Measurements from ENCODE around the gene GTF2F2.
"Not testable (repeated sequence)": the region's sequence is repeated elsewhere in the genome, so short reads cannot be mapped to it uniquely, and the experiment has no call there.

GTF2F2 gene

GRCh38 chr13:45219123-45219891 lies 99.0 kb downstream of the GTF2F2 start:
- no peak for DNase-seq

- DNase-seq, result no peak
These were observed 99.6 kb downstream of the GTF2F2 start for GRCh38 chr13:45219938-45220375.

GRCh38 chr13:45220403-45220802 lies 100.1 kb downstream of the GTF2F2 start:
- no peak for DNase-seq

- no peak for DNase-seq
These were observed 102.2 kb downstream of the GTF2F2 start for GRCh38 chr13:45222516-45222915.

GRCh38 chr13:45222919-45223318 lies 102.6 kb downstream of the GTF2F2 start:
- no peak for DNase-seq

DNA sequence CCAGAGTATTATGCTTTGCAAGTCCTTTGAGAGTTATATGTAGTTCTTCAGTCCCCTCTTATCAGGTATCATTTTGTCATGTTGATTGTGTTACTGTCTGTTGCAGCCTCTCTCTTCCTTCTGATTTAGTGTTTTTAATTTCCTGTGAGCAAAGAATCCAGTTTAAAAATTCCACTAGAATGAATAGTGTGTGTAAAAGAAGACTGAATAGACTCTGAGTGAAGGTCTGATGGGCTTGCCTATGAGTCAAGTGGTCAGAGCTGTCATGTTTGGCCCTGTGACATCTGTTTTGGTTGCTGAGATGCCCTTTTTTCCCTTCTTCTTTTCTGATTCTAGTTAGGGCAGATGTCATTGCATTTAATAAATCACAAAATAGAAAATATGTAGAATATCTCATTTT lies 103.9 kb downstream of the GTF2F2 start:
- no peak for DNase-seq

- DNase-seq, result no peak
These were observed 105.1 kb downstream of the GTF2F2 start for GRCh38 chr13:45225370-45225769.

DNA sequence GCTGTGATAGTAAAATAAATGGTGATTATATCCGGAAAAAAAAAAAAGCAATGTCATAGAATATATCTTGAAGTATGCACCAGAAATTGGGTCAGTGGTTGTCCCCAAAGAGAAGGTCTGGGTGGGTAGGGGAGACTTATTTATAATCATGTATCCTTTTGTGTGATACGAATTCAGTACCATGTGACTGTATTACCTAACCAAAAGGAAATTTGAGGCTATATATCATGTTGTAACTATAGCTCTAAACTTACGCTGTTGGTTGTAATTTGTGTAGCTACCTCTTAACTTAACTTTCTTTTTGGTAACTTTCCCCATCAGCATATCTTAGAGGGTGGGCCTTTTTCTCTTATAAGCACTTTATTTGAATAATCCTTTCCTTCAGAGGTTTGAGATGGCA lies 105.7 kb downstream of the GTF2F2 start:
- no peak for DNase-seq

DNA sequence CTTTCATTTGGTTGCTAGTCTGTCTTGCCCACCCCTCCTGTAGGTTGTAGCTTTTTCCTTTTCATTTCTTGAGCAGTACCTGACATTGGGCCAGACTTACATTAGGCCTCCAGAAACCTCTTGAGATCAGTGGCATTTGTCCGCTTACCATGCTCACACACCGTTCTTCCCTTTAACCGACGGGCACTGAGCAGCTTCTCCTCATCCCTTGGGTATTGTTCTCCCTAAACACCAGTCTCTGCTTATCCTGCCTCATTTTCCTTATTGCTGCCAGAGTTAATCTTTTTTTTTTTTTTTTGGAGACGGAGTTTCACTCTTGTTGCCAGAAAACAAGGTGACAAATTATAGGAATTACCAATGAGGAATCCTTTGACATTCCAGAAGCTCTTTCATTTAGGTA lies 107.7 kb downstream of the GTF2F2 start:
- DNase-seq, result no peak

DNA sequence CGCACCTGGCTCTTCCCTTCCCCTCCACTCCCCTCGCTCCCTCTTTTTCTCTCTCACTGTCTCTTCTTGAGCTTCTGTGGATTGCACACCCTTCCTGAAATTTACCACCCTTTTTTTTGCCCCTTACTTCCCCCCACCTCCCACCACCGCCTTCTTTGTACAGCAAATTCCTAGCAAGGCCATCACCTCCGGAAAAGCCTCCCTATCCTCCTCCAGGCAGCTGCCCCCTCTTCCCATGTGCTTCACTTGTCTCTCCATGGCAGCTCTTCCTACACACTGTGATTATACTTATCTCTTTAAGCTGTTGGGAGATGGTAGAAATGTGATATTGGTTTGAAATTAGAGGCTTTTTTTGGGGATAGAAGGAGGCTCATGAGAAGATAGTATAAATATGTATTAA lies 108.9 kb downstream of the GTF2F2 start:
- DNase-seq, result no peak

- DNase-seq, result no peak
These were observed 111.0 kb downstream of the GTF2F2 start for GRCh38 chr13:45231305-45231704.

GRCh38 chr13:45231722-45232121 lies 111.4 kb downstream of the GTF2F2 start:
- DNase-seq, result no peak

DNA sequence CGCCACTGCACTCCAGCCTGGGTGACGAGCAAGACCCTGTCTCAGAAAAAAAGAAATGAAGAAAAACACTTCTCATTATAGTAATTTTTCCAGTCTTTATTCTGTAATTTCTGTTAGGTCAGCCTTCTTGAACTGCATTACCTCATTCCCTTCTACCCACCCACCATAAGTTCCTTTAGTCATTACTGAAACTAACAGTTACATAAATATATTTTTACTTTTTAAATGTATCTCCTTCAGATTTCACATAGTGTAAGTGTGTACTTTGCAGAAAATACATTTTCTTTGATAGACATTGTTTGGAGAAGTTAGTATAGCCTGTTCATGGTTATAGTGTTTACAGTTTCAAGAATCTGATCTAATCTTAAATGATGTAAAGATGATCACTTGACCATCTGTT lies 112.3 kb downstream of the GTF2F2 start:
- no peak for DNase-seq

DNA sequence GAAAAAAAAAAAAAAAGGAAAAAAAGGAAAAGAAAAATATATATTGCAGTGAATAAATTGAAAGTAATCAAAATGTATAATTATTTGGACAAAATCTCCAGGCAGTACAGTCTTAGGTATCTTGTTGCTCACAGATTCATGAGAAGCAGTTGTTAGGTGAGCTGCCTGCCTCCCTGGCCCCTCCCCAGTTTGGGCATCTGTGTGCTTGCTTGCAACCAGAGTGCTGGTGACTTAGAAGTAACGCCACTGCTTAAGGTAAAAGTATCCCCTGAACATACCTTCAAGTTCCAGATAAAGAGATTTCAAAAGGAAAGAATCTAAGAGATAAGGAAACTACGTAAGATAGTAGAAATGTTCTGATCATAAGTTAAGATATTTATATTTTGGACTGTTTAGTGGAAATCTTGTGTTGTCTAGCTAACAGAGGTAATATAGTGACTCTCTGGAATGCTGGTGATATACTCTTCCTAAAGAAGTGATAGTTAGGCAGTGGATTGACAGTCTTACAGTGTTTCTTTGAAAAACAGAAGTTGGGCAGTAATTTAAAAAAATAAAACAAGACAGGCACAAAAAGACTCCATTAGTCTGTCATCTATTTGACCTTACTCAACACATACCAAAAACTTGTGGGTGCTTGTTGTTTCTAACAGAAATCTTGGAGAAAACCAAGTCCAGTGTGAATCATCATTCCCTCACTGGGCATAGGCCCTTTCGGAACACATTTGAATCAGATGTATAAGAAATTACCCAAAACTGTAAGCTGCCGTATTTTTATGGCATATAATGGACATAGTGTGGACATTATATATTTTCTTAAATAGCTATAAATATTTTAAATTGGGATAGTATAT lies 118.9 kb downstream of the GTF2F2 start:
- DNase-seq, result no peak

DNA sequence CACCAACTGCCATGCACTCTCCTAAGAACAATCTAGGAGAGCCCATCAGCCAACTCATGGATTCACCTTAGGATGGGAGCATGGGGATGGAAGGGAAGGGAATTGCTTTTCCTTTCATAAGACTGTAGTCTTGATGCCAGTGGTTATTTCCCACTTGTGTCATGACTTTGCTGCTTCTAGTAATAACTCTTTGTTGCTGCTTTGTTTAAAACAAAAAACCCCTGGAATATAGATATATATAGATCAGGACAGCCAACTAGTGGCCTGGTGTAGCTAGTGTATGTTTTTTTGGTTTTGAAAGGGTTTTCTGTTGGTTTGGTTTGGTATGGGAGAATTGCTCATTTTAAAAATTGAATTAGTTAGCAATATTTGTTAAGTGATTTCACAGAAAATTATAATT lies 119.8 kb downstream of the GTF2F2 start:
- no peak for DNase-seq

- DNase-seq, result peak in 1 of 2 experiments; percentile 46
These were observed 121.8 kb downstream of the GTF2F2 start for GRCh38 chr13:45242070-45242469.

DNA sequence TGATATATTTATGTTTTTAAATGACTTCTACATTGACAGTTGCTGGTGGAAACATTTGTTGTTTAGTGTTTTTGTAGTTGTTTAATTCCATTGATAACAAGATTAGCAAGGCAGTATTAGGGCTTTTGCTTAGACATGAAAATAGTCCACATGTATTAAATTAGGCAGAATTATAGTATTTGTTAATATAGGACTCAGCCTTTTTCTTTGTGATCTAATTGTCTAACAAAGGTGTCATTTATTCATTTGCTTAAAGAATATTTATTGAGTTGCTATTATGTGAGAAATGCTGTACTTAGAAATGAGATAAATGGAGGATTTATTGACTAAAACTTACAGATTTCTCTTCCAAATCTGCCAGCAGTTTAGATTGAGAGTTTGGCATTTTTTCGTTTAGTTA lies 122.2 kb downstream of the GTF2F2 start:
- DNase-seq, result no peak

DNA sequence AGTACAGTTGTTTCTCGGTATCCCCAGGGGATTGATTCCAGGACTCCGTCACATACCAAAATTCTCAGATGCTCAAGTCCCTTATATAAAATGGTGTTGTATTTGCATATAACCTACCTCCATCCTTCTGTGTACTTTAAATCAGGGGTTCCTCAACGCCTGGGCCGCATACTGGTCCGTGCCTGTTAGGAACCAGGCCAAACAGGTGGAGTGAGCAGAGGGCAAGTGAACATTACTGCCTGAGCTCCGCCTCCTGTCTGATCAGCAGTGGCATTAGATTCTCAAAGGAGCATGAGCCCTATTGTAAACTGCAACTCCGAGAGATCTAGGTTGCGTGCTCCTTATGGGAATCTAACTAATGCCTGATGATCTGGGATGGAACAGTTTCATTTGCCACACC lies 122.8 kb downstream of the GTF2F2 start:
- no peak for DNase-seq

GRCh38 chr13:45244736-45245135 lies 124.4 kb downstream of the GTF2F2 start:
- not testable (repeated sequence) for DNase-seq

DNA sequence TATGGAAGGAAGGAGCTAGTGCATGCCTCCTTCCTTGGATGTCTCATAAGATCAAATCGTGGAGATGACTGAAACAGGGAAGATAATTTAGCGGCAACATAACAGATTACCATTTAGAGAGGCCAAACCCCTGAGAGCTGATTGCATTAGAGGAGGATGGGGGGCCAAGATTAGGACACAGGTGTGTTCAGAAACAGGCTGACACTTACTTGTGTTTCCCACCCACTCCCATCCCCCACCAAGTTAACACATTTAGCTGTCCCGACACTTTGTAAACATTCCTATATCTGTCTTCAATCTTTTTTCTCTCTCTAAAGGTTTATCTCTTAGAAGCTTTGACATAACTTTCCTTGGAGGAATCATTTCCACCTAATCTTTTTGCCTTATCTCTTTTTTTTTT lies 129.4 kb downstream of the GTF2F2 start:
- DNase-seq, result no peak

- no peak for DNase-seq
These were observed 134.1 kb downstream of the GTF2F2 start for GRCh38 chr13:45254396-45254795.

- DNase-seq, result no peak
These were observed 135.1 kb downstream of the GTF2F2 start for GRCh38 chr13:45255247-45255987.

DNA sequence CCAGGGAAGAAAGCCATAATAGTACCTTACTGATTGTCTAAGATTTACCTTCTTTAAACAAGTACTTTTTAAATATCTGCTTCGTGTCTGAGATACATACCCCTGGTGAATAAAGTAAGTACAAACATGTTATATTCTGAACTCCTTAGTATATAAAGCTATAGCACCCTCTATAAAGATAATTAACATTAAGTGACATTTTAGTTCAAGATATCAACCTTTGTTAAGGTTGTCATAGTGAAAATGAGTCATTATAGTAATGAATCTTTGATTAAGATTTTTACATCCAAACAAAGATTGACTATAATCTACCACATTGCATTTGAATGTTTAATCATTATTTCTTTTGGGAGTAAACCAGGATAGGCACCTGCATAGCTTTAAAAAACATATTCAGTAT lies 135.9 kb downstream of the GTF2F2 start:
- no peak for DNase-seq

All from NCI-H446 (cell line).